Measurements from ENCODE around the gene FBXL19. TPM values are rescaled to one million over a fixed set of nuclear protein-coding genes. Genes with fewer than 3 reads are reported as not detected.

The FBXL19 gene
- total and polyA plus RNA-seq, 2 of the 13 experiments (the other 11 are each of a cell fraction or from before 2014, with no cell fraction given) = 6.0 to 13.7 TPM

DNA sequence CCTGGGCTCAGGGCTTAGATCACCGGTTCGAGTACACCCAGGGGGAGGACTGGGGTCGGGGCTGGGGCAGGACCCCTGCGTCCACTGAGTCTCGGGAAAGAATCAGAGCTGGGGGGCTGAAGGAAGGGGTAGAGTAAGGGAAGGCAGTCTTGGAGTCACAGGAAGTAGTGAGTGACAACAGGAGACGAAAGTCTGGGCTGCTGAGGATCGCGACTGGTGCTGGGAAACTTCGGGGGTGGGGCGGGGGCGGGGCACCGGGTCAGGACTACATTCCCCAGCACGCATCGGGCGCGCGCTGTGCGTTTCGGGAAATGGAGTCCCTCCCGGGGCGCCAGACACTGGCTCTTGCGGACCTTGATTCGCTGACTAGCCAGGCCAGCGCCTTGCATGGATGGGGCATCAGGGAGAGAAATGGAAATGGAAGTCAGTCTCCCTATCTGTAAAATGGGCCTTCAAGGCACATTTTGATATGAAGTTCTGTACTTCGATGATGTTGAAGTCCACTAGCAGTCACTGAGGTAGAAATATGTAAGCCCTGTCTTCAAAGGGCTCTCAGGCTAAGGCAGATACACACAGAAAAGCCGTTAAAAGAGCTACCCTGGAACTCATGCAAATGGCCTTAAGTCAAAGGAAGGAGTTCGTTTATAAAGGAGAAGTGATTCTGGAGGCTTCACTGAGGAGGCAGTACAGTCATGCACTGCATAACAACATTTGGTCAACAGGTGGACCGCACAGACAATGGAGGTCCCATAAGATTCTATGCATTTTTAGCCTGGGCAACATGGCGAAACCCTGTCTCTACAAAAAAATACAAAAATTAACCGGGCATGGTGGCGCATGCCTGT, 26.3 kb upstream of the FBXL19 start (continued):
- TF ChIP-seq MAFF (IDR thresholded peaks at IDR 0.05; ENCODE audit: low read depth, low read length) = 0 out of 2 replicates have a peak, but pooled peaks have one; percentile 11
- TF ChIP-seq PLSCR1 (CRISPR knock-in tag; IDR thresholded peaks at IDR 0.05; ENCODE audit: borderline replicate concordance) = no peak
- TF ChIP-seq ZNF563 (CRISPR knock-in tag; IDR thresholded peaks at IDR 0.05) = 0 out of 2 replicates have a peak, but pooled peaks have one; percentile 4
- TF ChIP-seq ZC3H13 (CRISPR knock-in tag; IDR thresholded peaks at IDR 0.05) = no peak
- no peak for TF ChIP-seq ZNF30 (CRISPR knock-in tag; IDR thresholded peaks at IDR 0.05)
- TF ChIP-seq NFE2 (CRISPR knock-in tag; IDR thresholded peaks at IDR 0.05) = no peak
- no peak for TF ChIP-seq ZBTB42 (CRISPR knock-in tag; IDR thresholded peaks at IDR 0.05)
- TF ChIP-seq ZNF597 (CRISPR knock-in tag; IDR thresholded peaks at IDR 0.05) = 0 out of 2 replicates have a peak, but pooled peaks have one; percentile 69
- TF ChIP-seq ZNF609 (CRISPR knock-in tag; IDR thresholded peaks at IDR 0.05; ENCODE audit: borderline replicate concordance) = 0 out of 2 replicates have a peak, but pooled peaks have one; percentile 33
- TF ChIP-seq NR3C1 (CRISPR knock-in tag; IDR thresholded peaks at IDR 0.05) = no peak
- no peak for TF ChIP-seq NR2F6 (IDR thresholded peaks at IDR 0.05)
- no peak for TF ChIP-seq NR2F6 (CRISPR knock-in tag; IDR thresholded peaks at IDR 0.05)
- TF ChIP-seq ZNF12 (CRISPR knock-in tag; IDR thresholded peaks at IDR 0.05) = no peak
- peak; percentile 58 for TF ChIP-seq ELF1 (CRISPR knock-in tag; IDR thresholded peaks at IDR 0.05)
- no peak for TF ChIP-seq ZNF432 (CRISPR knock-in tag; IDR thresholded peaks at IDR 0.05; ENCODE audit: borderline replicate concordance)
- TF ChIP-seq, protein P1, sequence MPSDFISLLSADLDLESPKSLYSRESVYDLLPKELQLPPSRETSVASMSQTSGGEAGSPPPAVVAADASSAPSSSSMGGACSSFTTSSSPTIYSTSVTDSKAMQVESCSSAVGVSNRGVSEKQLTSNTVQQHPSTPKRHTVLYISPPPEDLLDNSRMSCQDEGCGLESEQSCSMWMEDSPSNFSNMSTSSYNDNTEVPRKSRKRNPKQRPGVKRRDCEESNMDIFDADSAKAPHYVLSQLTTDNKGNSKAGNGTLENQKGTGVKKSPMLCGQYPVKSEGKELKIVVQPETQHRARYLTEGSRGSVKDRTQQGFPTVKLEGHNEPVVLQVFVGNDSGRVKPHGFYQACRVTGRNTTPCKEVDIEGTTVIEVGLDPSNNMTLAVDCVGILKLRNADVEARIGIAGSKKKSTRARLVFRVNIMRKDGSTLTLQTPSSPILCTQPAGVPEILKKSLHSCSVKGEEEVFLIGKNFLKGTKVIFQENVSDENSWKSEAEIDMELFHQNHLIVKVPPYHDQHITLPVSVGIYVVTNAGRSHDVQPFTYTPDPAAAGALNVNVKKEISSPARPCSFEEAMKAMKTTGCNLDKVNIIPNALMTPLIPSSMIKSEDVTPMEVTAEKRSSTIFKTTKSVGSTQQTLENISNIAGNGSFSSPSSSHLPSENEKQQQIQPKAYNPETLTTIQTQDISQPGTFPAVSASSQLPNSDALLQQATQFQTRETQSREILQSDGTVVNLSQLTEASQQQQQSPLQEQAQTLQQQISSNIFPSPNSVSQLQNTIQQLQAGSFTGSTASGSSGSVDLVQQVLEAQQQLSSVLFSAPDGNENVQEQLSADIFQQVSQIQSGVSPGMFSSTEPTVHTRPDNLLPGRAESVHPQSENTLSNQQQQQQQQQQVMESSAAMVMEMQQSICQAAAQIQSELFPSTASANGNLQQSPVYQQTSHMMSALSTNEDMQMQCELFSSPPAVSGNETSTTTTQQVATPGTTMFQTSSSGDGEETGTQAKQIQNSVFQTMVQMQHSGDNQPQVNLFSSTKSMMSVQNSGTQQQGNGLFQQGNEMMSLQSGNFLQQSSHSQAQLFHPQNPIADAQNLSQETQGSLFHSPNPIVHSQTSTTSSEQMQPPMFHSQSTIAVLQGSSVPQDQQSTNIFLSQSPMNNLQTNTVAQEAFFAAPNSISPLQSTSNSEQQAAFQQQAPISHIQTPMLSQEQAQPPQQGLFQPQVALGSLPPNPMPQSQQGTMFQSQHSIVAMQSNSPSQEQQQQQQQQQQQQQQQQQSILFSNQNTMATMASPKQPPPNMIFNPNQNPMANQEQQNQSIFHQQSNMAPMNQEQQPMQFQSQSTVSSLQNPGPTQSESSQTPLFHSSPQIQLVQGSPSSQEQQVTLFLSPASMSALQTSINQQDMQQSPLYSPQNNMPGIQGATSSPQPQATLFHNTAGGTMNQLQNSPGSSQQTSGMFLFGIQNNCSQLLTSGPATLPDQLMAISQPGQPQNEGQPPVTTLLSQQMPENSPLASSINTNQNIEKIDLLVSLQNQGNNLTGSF (CRISPR knock-in tag; IDR thresholded peaks at IDR 0.05) = no peak
- 0 out of 2 replicates have a peak, but pooled peaks have one; percentile 36 for TF ChIP-seq ZNF383 (CRISPR knock-in tag; IDR thresholded peaks at IDR 0.05; ENCODE audit: borderline replicate concordance)
- no peak for TF ChIP-seq ZNF644 (CRISPR knock-in tag; IDR thresholded peaks at IDR 0.05; ENCODE audit: low read depth)

All from HepG2 (cell line).